DMS153 treated with DMSO at 0.1 percent for 48 hours (cell line): ENCODE results near the gene ARX.

ENCODE experiments used
- DNase-seq: peaks from one replicate; lab custom pipeline; 2025; ENCODE audit not compliant: unreplicated experiment; lab: John Stamatoyannopoulos, UW

The ARX gene

GRCh38 chrX:25015486-25016360 is at the start of gene ARX:
Gene ARX (minus strand): TSS chrX:25015965. CDS start chrX:25015737, 228 bp downstream.
- no peak for DNase-seq

GRCh38 chrX:25059273-25059672 is 43.5 kb upstream of the ARX start:
- no peak for DNase-seq

GRCh38 chrX:25052798-25053534 is 37.2 kb upstream of the ARX start:
- DNase-seq, result no peak

GRCh38 chrX:25049971-25050370 is 34.2 kb upstream of the ARX start:
- no peak for DNase-seq

- no peak for DNase-seq
These were observed 33.6 kb upstream of the ARX start for GRCh38 chrX:25049357-25049756.

- DNase-seq, result no peak
These were observed 32.4 kb upstream of the ARX start for GRCh38 chrX:25048178-25048577.

GRCh38 chrX:25043192-25043591 is 27.4 kb upstream of the ARX start:
- DNase-seq, result no peak

- no peak for DNase-seq
These were observed 23.3 kb upstream of the ARX start for GRCh38 chrX:25039036-25039435.

- no peak for DNase-seq
These were observed 19.1 kb upstream of the ARX start for GRCh38 chrX:25034889-25035288.

GRCh38 chrX:25029288-25029825 is 13.6 kb upstream of the ARX start:
- DNase-seq, result no peak

- no peak for DNase-seq
These were observed 13.0 kb upstream of the ARX start for GRCh38 chrX:25028726-25029125.

- DNase-seq, result no peak
These were observed 10.8 kb upstream of the ARX start for GRCh38 chrX:25026576-25026975.

- no peak for DNase-seq
These were observed 9.8 kb upstream of the ARX start for GRCh38 chrX:25025615-25026014.

- no peak for DNase-seq
These were observed 8.1 kb upstream of the ARX start for GRCh38 chrX:25023908-25024307.

- no peak for DNase-seq
These were observed 6.9 kb upstream of the ARX start for GRCh38 chrX:25022499-25023325.

GRCh38 chrX:25020905-25021449 is 5.2 kb upstream of the ARX start:
- no peak for DNase-seq

GRCh38 chrX:25020391-25020904 is 4.7 kb upstream of the ARX start:
- no peak for DNase-seq

- no peak for DNase-seq
These were observed 4.1 kb upstream of the ARX start for GRCh38 chrX:25019707-25020390.

GRCh38 chrX:25018682-25019081 is 2.9 kb upstream of the ARX start:
- DNase-seq, result no peak

GRCh38 chrX:25017667-25018247 is 2.0 kb upstream of the ARX start:
- DNase-seq, result no peak
